HepG2 (cell line): ENCODE measurements around the gene LAMA5. TPM values are rescaled to one million over a fixed set of nuclear protein-coding genes. Genes with fewer than 3 reads are reported as not detected.

Source experiments
- MED8 ChIP-seq: sonication (generic); formaldehyde crosslinking; IDR thresholded peaks from 2 replicates; pipeline ENCODE4 v1.8.1; 2023; ENCODE audit warnings: mild to moderate bottlenecking, missing genetic modification reagents; ENCODE audit not compliant: insufficient replicate concordance
- MTF1 ChIP-seq: sonication (generic); formaldehyde crosslinking; IDR thresholded peaks from 2 replicates; pipeline ENCODE4 v1.5.0; 2020; ENCODE audit warnings: missing genetic modification reagents
- NFKBIZ ChIP-seq: IDR thresholded peaks from 2 replicates; pipeline ENCODE4 v1.6.1; 2018; ENCODE audit warnings: missing genetic modification reagents, missing compliant biosample characterization
- NKX3-1 ChIP-seq: sonication (generic); formaldehyde crosslinking; IDR thresholded peaks from 2 replicates; pipeline ENCODE4 v1.5.0; 2020; ENCODE audit warnings: missing genetic modification reagents
- NRL ChIP-seq: sonication (generic); formaldehyde crosslinking; IDR thresholded peaks from 2 replicates; pipeline ENCODE4 v1.5.0; 2020; ENCODE audit warnings: missing genetic modification reagents, mild to moderate bottlenecking, moderate library complexity, borderline replicate concordance
- RBFOX2 ChIP-seq: fragments of 200-400 bp; formaldehyde crosslinking; IDR thresholded peaks from 2 replicates; pipeline ENCODE4 v1.6.1; 2017; ENCODE audit warnings: low read depth, mild to moderate bottlenecking, low read length
- SAFB2 ChIP-seq: sonication (generic); formaldehyde crosslinking; IDR thresholded peaks from 2 replicates; pipeline ENCODE4 v1.5.1; 2020; ENCODE audit warnings: missing genetic modification reagents, low read depth, mild to moderate bottlenecking, borderline replicate concordance
- SOX13 ChIP-seq, 3 experiments: fragments of 450-650 bp in 1 of 3; sonication (generic) in 1 of 3; formaldehyde crosslinking in 1 of 3; IDR thresholded peaks in 2 of 3; conservative IDR thresholded peaks in 1 of 3; 2 replicates each; pipeline versions ENCODE4 v1.5.0 to v1.6.1; 2016 to 2020; ENCODE audit warnings: antibody characterized with exemption in 1 of 3, mild to moderate bottlenecking in 1 of 3, missing compliant biosample characterization in 1 of 3, missing genetic modification reagents in 1 of 3, moderate library complexity in 1 of 3
- SOX5 ChIP-seq: IDR thresholded peaks from 2 replicates; pipeline ENCODE4 v1.6.1; 2016; ENCODE audit warnings: borderline replicate concordance
- SRSF4 ChIP-seq: fragments of 200-400 bp; formaldehyde crosslinking; IDR thresholded peaks from one replicate; pipeline ENCODE4 v1.6.1; 2018; ENCODE audit warnings: mild to moderate bottlenecking, low read depth, low read length, moderate library complexity; ENCODE audit not compliant: poor library complexity, severe bottlenecking
- TAF15 ChIP-seq: fragments of 200-400 bp; formaldehyde crosslinking; IDR thresholded peaks from one replicate; pipeline ENCODE4 v1.6.1; 2018; ENCODE audit warnings: mild to moderate bottlenecking, low read depth, low read length; ENCODE audit not compliant: poor library complexity, severe bottlenecking
- TEAD2 ChIP-seq: sonication (generic); formaldehyde crosslinking; IDR thresholded peaks from 2 replicates; pipeline ENCODE4 v1.9.0; 2021; ENCODE audit warnings: missing genetic modification reagents
- ZBTB1 ChIP-seq: sonication (generic); formaldehyde crosslinking; IDR thresholded peaks from 2 replicates; pipeline ENCODE4 v1.4.0; 2020; ENCODE audit warnings: missing genetic modification reagents, borderline replicate concordance
- ZEB1 ChIP-seq: IDR thresholded peaks from 2 replicates; pipeline ENCODE4 v1.6.1; 2012; ENCODE audit warnings: mild to moderate bottlenecking, low read depth, inconsistent platforms; ENCODE audit not compliant: insufficient replicate concordance
- ZNF333 ChIP-seq: sonication (generic); formaldehyde crosslinking; IDR thresholded peaks from 2 replicates; pipeline ENCODE4 v1.4.0; 2020; ENCODE audit warnings: mild to moderate bottlenecking, missing genetic modification reagents, borderline replicate concordance
- ZNF350 ChIP-seq: sonication (generic); formaldehyde crosslinking; IDR thresholded peaks from 2 replicates; pipeline ENCODE4 v1.4.0; 2020; ENCODE audit warnings: mild to moderate bottlenecking, low read depth, missing genetic modification reagents, borderline replicate concordance
- ZNF367 ChIP-seq: sonication (generic); formaldehyde crosslinking; IDR thresholded peaks from 2 replicates; pipeline ENCODE4 v1.4.0; 2020; ENCODE audit warnings: missing genetic modification reagents, borderline replicate concordance
- ZNF629 ChIP-seq: sonication (generic); formaldehyde crosslinking; conservative IDR thresholded peaks from 2 replicates; pipeline ENCODE4 v1.5.0; 2020; ENCODE audit warnings: missing genetic modification reagents
- ZSCAN31 ChIP-seq: sonication (generic); formaldehyde crosslinking; IDR thresholded peaks from 2 replicates; pipeline ENCODE4 v1.5.0; 2020; ENCODE audit warnings: low read depth, mild to moderate bottlenecking, missing genetic modification reagents
- polyA plus RNA-seq, 8 experiments: library from polyadenylated mRNA; depleted of rRNA in 3 of 8; stranded (reverse) in 7 of 8; unstranded in 1 of 8; fragments of >200 nt; fragmentation: Illumina TruSeq in 4 of 8; extraction: Trizol in 4 of 8; gene quantifications; 2 replicates each; pipeline versions ENCODE4 v1.2.1 to v1.2.3, GENCODE V29; 2011 to 2016; ENCODE audit warnings: low read depth in 4 of 8, missing spikeins in 1 of 8, mixed read lengths in 1 of 8; ENCODE audit not compliant: insufficient read depth in 1 of 8
- total RNA-seq, 5 experiments: library from RNA; depleted of rRNA; stranded (reverse); fragments of >200 nt; fragmentation: Illumina TruSeq; extraction: Trizol; gene quantifications; 2 replicates each; pipeline ENCODE4 v1.2.3, GENCODE V29; 2016; ENCODE audit warnings: low read depth in 1 of 5
- TF ChIP-seq, protein P1 (sequence below): sonication (generic); formaldehyde crosslinking; IDR thresholded peaks from 2 replicates; pipeline ENCODE4 v1.8.0; 2022; ENCODE audit warnings: mild to moderate bottlenecking, missing genetic modification reagents, borderline replicate concordance
- TF ChIP-seq, protein P2 (sequence below): IDR thresholded peaks from 2 replicates; pipeline ENCODE4 v1.6.1; 2016; ENCODE audit warnings: missing biosample characterization, missing genetic modification reagents, low read depth
- TF ChIP-seq, protein P3 (sequence below), 2 experiments: IDR thresholded peaks; 2 replicates each; pipeline ENCODE4 v1.6.1; 2011 to 2012; ENCODE audit warnings: low read length in 2 of 2, borderline replicate concordance in 1 of 2, low read depth in 1 of 2, mild to moderate bottlenecking in 1 of 2, moderate library complexity in 1 of 2

Gene LAMA5
- total and polyA plus RNA-seq, 2 of the 13 experiments (the other 11 are each of a cell fraction or from before 2014, with no cell fraction given), result 21.0 to 44.7 TPM

DNA sequence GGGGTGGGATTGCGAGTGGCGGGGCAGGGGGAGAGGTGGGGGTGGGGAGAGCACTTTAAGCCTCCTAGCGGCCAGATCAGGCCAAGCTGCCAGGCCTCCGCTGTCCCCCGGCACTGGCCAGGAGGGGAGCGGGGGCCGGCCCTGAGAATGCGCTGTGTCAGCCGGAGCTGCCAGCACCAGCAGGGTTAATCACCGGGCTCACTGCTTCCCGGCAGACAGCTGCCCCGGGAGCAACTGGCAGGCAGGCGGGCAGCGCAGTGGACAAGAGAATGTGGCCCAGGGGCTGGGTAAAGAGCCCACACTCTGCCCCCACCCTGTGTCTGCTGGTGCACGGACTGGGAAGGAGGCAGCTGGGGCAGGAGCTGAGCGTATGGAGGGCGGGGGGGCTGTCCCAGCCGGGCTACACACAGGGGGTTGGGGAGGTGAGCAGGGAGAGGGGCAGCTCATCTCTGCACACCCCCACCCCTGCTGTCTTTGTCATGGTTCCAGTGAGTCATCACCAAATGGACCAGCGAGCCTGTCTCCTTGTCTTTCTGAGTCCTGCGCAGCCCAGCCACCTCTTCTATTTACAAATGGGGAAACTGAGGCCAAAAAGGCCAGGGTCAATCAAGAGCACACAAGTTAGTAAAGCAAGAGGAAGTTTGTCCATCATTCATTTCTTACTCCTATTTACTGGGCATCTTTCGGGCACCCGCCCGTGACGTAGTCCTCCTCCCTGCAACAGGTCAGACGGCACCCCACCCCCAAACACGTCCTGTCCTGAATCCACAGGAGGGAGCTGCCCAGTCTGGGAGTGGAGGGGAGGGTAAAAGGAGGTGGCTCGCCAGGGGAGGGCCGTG lies 2.1 kb upstream of the LAMA5 start (continued):
- peak; percentile 92 for TF ChIP-seq RBFOX2
- TF ChIP-seq SRSF4, result no peak
- no peak for TF ChIP-seq ZEB1
- TF ChIP-seq, protein P1, sequence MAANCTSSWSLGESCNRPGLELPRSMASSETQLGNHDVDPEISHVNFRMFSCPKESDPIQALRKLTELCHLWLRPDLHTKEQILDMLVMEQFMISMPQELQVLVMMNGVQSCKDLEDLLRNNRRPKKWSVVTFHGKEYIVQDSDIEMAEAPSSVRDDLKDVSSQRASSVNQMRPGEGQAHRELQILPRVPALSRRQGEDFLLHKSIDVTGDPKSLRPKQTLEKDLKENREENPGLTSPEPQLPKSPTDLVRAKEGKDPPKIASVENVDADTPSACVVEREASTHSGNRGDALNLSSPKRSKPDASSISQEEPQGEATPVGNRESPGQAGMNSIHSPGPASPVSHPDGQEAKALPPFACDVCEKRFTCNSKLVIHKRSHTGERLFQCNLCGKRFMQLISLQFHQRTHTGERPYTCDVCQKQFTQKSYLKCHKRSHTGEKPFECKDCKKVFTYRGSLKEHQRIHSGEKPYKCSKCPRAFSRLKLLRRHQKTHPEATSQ (CRISPR knock-in tag), result no peak
- 0 out of 2 replicates have a peak, but pooled peaks have one; percentile 20 for TF ChIP-seq ZNF629
- TF ChIP-seq ZSCAN31, result no peak
- no peak; the same call in 1 of the 2 replicates for TF ChIP-seq ZNF350
- no peak for TF ChIP-seq MTF1 (CRISPR knock-in tag)
- no peak for TF ChIP-seq NRL (CRISPR knock-in tag)
- no peak for TF ChIP-seq SOX5 (CRISPR knock-in tag)
- no peak for TF ChIP-seq MED8 (CRISPR knock-in tag)
- no peak for TF ChIP-seq SAFB2 (CRISPR knock-in tag)
- TF ChIP-seq TEAD2 (CRISPR knock-in tag), result no peak
- TF ChIP-seq NKX3-1 (CRISPR knock-in tag), result no peak
- TF ChIP-seq NFKBIZ (CRISPR knock-in tag), result no peak
- TF ChIP-seq ZNF333 (CRISPR knock-in tag), result no peak
- TF ChIP-seq, protein P2, sequence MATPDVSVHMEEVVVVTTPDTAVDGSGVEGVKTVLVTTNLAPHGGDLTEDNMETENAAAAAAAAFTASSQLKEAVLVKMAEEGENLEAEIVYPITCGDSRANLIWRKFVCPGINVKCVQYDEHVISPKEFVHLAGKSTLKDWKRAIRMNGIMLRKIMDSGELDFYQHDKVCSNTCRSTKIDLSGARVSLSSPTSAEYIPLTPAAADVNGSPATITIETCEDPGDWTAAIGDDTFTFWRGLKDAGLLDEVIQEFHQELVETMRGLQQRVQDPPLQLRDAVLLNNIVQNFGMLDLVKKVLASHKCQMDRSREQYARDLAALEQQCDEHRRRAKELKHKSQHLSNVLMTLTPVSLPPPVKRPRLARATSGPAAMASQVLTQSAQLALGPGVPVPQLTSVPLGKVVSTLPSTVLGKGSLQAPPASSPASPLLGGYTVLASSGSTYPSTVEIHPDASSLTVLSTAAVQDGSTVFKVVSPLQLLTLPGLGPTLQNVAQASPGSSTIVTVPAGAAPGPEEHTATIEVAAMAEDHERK (CRISPR knock-in tag), result no peak
- TF ChIP-seq SOX13 (IDR thresholded peaks at IDR 0.05), result no peak
- peak in 1 of 2 experiments; percentile 32; a peak in 1 of 4 replicates for TF ChIP-seq SOX13 (CRISPR knock-in tag; conservative IDR thresholded peaks at IDR 0.05 in 1 of 2, IDR thresholded peaks at IDR 0.05 in 1 of 2)
- no peak for TF ChIP-seq ZBTB1 (CRISPR knock-in tag)
- TF ChIP-seq, protein P3, sequence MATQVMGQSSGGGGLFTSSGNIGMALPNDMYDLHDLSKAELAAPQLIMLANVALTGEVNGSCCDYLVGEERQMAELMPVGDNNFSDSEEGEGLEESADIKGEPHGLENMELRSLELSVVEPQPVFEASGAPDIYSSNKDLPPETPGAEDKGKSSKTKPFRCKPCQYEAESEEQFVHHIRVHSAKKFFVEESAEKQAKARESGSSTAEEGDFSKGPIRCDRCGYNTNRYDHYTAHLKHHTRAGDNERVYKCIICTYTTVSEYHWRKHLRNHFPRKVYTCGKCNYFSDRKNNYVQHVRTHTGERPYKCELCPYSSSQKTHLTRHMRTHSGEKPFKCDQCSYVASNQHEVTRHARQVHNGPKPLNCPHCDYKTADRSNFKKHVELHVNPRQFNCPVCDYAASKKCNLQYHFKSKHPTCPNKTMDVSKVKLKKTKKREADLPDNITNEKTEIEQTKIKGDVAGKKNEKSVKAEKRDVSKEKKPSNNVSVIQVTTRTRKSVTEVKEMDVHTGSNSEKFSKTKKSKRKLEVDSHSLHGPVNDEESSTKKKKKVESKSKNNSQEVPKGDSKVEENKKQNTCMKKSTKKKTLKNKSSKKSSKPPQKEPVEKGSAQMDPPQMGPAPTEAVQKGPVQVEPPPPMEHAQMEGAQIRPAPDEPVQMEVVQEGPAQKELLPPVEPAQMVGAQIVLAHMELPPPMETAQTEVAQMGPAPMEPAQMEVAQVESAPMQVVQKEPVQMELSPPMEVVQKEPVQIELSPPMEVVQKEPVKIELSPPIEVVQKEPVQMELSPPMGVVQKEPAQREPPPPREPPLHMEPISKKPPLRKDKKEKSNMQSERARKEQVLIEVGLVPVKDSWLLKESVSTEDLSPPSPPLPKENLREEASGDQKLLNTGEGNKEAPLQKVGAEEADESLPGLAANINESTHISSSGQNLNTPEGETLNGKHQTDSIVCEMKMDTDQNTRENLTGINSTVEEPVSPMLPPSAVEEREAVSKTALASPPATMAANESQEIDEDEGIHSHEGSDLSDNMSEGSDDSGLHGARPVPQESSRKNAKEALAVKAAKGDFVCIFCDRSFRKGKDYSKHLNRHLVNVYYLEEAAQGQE (IDR thresholded peaks at IDR 0.05; ENCODE audit: borderline replicate concordance in 1 of 2, low read depth in 1 of 2, low read length in 2 of 2), result no peak
- TF ChIP-seq TAF15, result peak; percentile 90
- TF ChIP-seq ZNF367, result no peak
